CD4-positive, CD25-positive, alpha-beta regulatory T cell (primary cell): Measurements from ENCODE around the gene TFEB. TPM values are rescaled to one million over a fixed set of nuclear protein-coding genes. Genes with fewer than 3 reads are reported as not detected.
A peak's percentile ranks its signal among the peaks of the same experiment; 100 is the strongest.

Experiments
- ATAC-seq, 2 donors: fragments of 150-1000 bp; cut with Tn5 transposase; one replicate each; pipeline ENCODE4 v1.10.0; 2021; ENCODE audit warnings: low read depth in 2 of 2, moderate number of reproducible peaks in 2 of 2, moderate library complexity in 1 of 2
- DNase-seq, 3 donors: peaks; one replicate each; pipeline versions ENCODE4 v3.0.0 to v3.0.0-alpha.2; 2012 to 2022; ENCODE audit warnings: mixed read lengths in 1 of 3
- H3K27ac ChIP-seq: one replicate; pipeline ENCODE4 v1.7.0; 2013; ENCODE audit warnings: mild to moderate bottlenecking, low read length; ENCODE audit not compliant: insufficient read depth, poor library complexity, severe bottlenecking
- H3K27me3 ChIP-seq: one replicate; pipeline ENCODE4 v1.7.0; 2013; ENCODE audit warnings: low read length; ENCODE audit not compliant: control insufficient read depth, insufficient read depth
- H3K36me3 ChIP-seq: one replicate; pipeline ENCODE4 v1.7.0; 2013; ENCODE audit warnings: mild to moderate bottlenecking, low read length, moderate library complexity; ENCODE audit not compliant: control insufficient read depth, insufficient read depth
- H3K4me1 ChIP-seq: 2 replicates; pipeline ENCODE4 v1.7.0; 2013; ENCODE audit warnings: mild to moderate bottlenecking, low read length; ENCODE audit not compliant: insufficient read depth, control insufficient read depth, poor library complexity, severe bottlenecking
- H3K4me3 ChIP-seq: one replicate; pipeline ENCODE4 v1.7.0; 2013; ENCODE audit warnings: low read depth, mild to moderate bottlenecking, low read length, moderate library complexity
- H3K9me3 ChIP-seq, 2 experiments: 1 replicate in 1 of 2; 2 replicates in 1 of 2; pipeline ENCODE4 v1.7.0; 2013; ENCODE audit warnings: low read length in 2 of 2, mild to moderate bottlenecking in 1 of 2, moderate library complexity in 1 of 2; ENCODE audit not compliant: control insufficient read depth in 2 of 2
- H3K27ac Mint-ChIP-seq, 3 donors: one replicate each; pipeline ENCODE4 v1.8.0; 2020 to 2022; ENCODE audit warnings: mild to moderate bottlenecking in 3 of 3, mixed read lengths in 3 of 3, moderate library complexity in 2 of 3
- H3K27me3 Mint-ChIP-seq: one replicate; pipeline ENCODE4 v1.8.0; 2022; ENCODE audit warnings: mild to moderate bottlenecking, mixed read lengths
- H3K36me3 Mint-ChIP-seq: one replicate; pipeline ENCODE4 v1.8.0; 2020; ENCODE audit warnings: mixed read lengths
- H3K4me1 Mint-ChIP-seq, 4 donors: one replicate each; pipeline ENCODE4 v1.8.0; 2020 to 2022; ENCODE audit warnings: mixed read lengths in 4 of 4, mild to moderate bottlenecking in 1 of 4
- H3K4me3 Mint-ChIP-seq, 4 donors: one replicate each; pipeline ENCODE4 v1.8.0; 2020 to 2022; ENCODE audit warnings: mild to moderate bottlenecking in 4 of 4, mixed read lengths in 4 of 4, moderate library complexity in 3 of 4
- H3K9me3 Mint-ChIP-seq, 7 donors: one replicate each; pipeline ENCODE4 v1.8.0; 2020 to 2022; ENCODE audit warnings: mixed read lengths in 7 of 7, mild to moderate bottlenecking in 3 of 7, moderate library complexity in 2 of 7
- polyA plus RNA-seq, 4 donors: library from polyadenylated mRNA; unstranded; fragments of 300-500 nt; fragmentation: Illumina TruSeq; gene quantifications; one replicate each; pipeline ENCODE4 v1.2.3, GENCODE V29; 2021
- total RNA-seq: library from RNA; stranded (reverse); gene quantifications from one replicate; pipeline ENCODE4 v1.2.3, GENCODE V29; 2022

TFEB gene
- total and polyA plus RNA-seq, 5 donors from 2014 or later, result 8.0 to 26.7 (median 9.4) TPM

GRCh38 chr6:41657131-41658094 lies 78.0 kb downstream of the TFEB start:
- no peak overlapping the region for H3K27ac Mint-ChIP-seq
- H3K4me1 Mint-ChIP-seq, result no peaks in the 10 kb centered on the region
- no peaks in the 10 kb centered on the region for H3K36me3 Mint-ChIP-seq
- H3K9me3 Mint-ChIP-seq, result no peaks in the 10 kb centered on the region
- Histone ChIP-seq H3K9me3 (no peaks in the 10 kb centered on the region), H3K4me1 (no peaks in the 10 kb centered on the region), H3K4me3 (no peak overlapping the region), H3K27me3 (peaks cover 3% of the 10 kb centered on the region), H3K36me3 (no peaks in the 10 kb centered on the region), H3K27ac (no peak overlapping the region)
- H3K27me3 Mint-ChIP-seq, result peaks cover 16% of the 10 kb centered on the region
- no peak overlapping the region for H3K4me3 Mint-ChIP-seq
- no peak for DNase-seq
- ATAC-seq, result no peak

DNA sequence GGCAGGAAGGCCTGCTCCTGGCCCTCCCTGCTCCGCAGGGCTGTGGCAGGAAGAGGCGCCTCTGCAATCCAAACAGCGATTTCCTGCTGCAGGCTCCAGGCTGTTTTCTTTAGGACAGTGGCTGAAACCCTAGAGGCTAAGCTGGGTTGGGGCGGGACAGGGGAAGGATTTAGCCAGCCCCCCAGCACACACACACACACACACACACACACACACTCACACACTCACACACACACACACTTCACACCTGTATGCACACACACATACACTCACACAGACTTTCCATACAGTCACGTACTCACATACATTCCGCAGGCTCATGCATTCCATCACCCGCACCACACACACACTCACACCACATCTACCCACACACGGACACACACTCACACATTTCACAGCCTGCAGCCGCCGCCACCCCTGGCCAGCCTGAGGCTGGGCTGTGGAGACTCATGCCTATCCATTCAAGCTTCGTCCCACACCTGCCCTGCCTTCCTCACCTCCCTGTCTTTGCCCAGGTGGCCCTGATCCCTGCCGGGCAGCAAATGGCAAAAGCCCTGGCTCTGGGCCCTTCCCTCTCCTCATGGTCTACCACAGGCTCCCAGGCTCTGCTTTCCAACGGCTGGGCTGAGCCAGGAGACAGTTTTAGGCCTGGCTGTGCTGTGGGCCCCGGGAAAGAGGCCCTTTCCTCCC lies 79.3 kb downstream of the TFEB start:
- no peaks in the 10 kb centered on the region for H3K36me3 Mint-ChIP-seq
- peak overlapping the region in 1 of 3 donors; percentile 57 for H3K27ac Mint-ChIP-seq
- Histone ChIP-seq H3K27ac (no peak overlapping the region), H3K4me3 (no peak overlapping the region), H3K4me1 (no peaks in the 10 kb centered on the region), H3K9me3 (no peaks in the 10 kb centered on the region), H3K27me3 (no peaks in the 10 kb centered on the region), H3K36me3 (no peaks in the 10 kb centered on the region)
- no peak for DNase-seq
- H3K27me3 Mint-ChIP-seq, result peaks cover 5% of the 10 kb centered on the region
- ATAC-seq, result no peak
- H3K9me3 Mint-ChIP-seq, result peaks cover 0 to 2% (median 0%) of the 10 kb centered on the region in 7 donors
- no peaks in the 10 kb centered on the region for H3K4me1 Mint-ChIP-seq
- H3K4me3 Mint-ChIP-seq, result no peak overlapping the region

GRCh38 chr6:41655646-41656001 lies 79.8 kb downstream of the TFEB start:
- Mint-ChIP-seq H3K36me3 (no peaks in the 10 kb centered on the region), H3K27ac (no peak overlapping the region), H3K27me3 (peaks cover 5% of the 10 kb centered on the region), H3K4me3 (no peak overlapping the region), H3K9me3 (peaks cover 0 to 2% (median 0%) of the 10 kb centered on the region in 7 donors), H3K4me1 (no peaks in the 10 kb centered on the region)
- Histone ChIP-seq H3K27ac (no peak overlapping the region), H3K4me1 (no peaks in the 10 kb centered on the region), H3K36me3 (no peaks in the 10 kb centered on the region), H3K9me3 (no peaks in the 10 kb centered on the region), H3K4me3 (no peak overlapping the region), H3K27me3 (no peaks in the 10 kb centered on the region)
- peak in 1 of 2 donors; percentile 14 for ATAC-seq
- no peak for DNase-seq

GRCh38 chr6:41655176-41655575 lies 80.2 kb downstream of the TFEB start:
- no peaks in the 10 kb centered on the region for H3K36me3 ChIP-seq
- no peaks in the 10 kb centered on the region for H3K9me3 ChIP-seq
- Mint-ChIP-seq H3K4me1 (no peaks in the 10 kb centered on the region), H3K9me3 (peaks cover 0 to 2% (median 0%) of the 10 kb centered on the region in 7 donors), H3K27me3 (peaks cover 5% of the 10 kb centered on the region), H3K4me3 (no peak overlapping the region), H3K36me3 (no peaks in the 10 kb centered on the region), H3K27ac (no peak overlapping the region)
- no peak overlapping the region for H3K27ac ChIP-seq
- H3K4me1 ChIP-seq, result no peaks in the 10 kb centered on the region
- ATAC-seq, result no peak
- DNase-seq, result no peak
- H3K27me3 ChIP-seq, result no peaks in the 10 kb centered on the region
- no peak overlapping the region for H3K4me3 ChIP-seq

DNA sequence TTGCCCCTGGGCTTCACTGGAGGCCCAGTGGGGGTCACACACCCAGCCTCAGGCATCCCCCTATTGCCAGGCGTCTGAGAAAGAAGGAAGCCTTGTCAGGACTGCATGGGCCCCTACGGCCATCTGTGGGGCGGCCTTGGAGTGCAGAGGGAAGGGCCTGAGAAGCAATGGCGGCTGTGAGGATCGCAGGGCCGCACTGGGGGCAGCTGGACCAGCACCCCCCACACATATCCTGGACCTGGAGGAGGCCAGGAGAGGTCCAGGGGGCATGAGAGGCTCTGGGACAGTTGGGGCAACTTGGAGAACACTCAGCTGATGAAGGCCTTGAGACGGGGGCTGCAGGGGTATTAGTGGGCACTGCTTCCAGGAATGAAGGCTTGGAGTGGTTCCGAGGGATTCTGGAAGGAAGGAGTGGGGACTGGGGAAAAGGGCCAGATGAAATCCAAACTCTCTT lies 80.7 kb downstream of the TFEB start:
- no peak overlapping the region for H3K27ac Mint-ChIP-seq
- peaks cover 5% of the 10 kb centered on the region for H3K27me3 Mint-ChIP-seq
- Histone ChIP-seq H3K27ac (no peak overlapping the region), H3K9me3 (no peaks in the 10 kb centered on the region), H3K4me1 (no peaks in the 10 kb centered on the region), H3K4me3 (no peak overlapping the region), H3K27me3 (no peaks in the 10 kb centered on the region), H3K36me3 (no peaks in the 10 kb centered on the region)
- H3K4me1 Mint-ChIP-seq, result no peaks in the 10 kb centered on the region
- H3K36me3 Mint-ChIP-seq, result no peaks in the 10 kb centered on the region
- ATAC-seq (no peak), DNase-seq (no peak)
- H3K4me3 Mint-ChIP-seq, result no peak overlapping the region
- peaks cover 0 to 2% (median 0%) of the 10 kb centered on the region in 7 donors for H3K9me3 Mint-ChIP-seq

DNA sequence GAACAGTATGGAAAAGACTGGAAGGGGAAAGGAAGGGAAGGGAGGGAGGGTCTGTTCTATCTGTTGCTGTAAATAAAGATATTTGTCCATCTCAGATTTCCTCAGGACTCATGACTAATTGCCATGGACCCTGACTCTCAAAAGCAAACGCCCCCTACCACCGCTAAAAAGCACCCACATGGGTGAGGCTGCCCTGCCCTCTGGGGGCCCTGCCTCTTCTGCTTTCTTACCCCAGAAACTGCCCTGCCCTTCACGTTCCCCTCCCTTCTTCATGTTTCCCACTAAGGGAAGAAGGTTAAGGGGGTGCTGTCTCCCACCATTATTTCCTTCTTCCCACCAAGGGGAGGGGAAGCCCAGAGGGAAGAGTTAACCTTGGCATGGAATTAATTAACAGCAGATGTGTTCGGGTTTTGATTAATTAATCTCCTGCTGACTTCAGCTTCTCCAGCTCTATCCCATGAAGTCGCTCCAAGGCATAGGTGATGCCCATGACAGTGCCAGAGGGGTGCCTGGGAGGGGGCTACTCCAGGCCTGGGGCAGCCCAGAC lies 81.2 kb downstream of the TFEB start:
- H3K4me1 Mint-ChIP-seq, result no peaks in the 10 kb centered on the region
- H3K4me3 Mint-ChIP-seq, result no peak overlapping the region
- H3K4me1 ChIP-seq, result no peaks in the 10 kb centered on the region
- H3K27ac Mint-ChIP-seq, result no peak overlapping the region
- H3K4me3 ChIP-seq, result no peak overlapping the region
- no peaks in the 10 kb centered on the region for H3K27me3 ChIP-seq
- H3K27me3 Mint-ChIP-seq, result peaks cover 5% of the 10 kb centered on the region
- no peaks in the 10 kb centered on the region for H3K36me3 Mint-ChIP-seq
- no peaks in the 10 kb centered on the region for H3K36me3 ChIP-seq
- DNase-seq (no peak), ATAC-seq (no peak)
- H3K9me3 ChIP-seq, result no peaks in the 10 kb centered on the region
- peaks cover 0 to 2% (median 0%) of the 10 kb centered on the region in 7 donors for H3K9me3 Mint-ChIP-seq
- no peak overlapping the region for H3K27ac ChIP-seq

GRCh38 chr6:41653691-41654090 lies 81.7 kb downstream of the TFEB start:
- no peaks in the 10 kb centered on the region for H3K4me1 ChIP-seq
- H3K4me3 Mint-ChIP-seq, result no peak overlapping the region
- H3K9me3 ChIP-seq, result no peaks in the 10 kb centered on the region
- H3K27ac Mint-ChIP-seq, result no peak overlapping the region
- no peak overlapping the region for H3K27ac ChIP-seq
- H3K4me3 ChIP-seq, result no peak overlapping the region
- H3K9me3 Mint-ChIP-seq, result peaks cover 0 to 2% (median 0%) of the 10 kb centered on the region in 7 donors
- H3K4me1 Mint-ChIP-seq, result no peaks in the 10 kb centered on the region
- DNase-seq (no peak), ATAC-seq (no peak)
- no peaks in the 10 kb centered on the region for H3K27me3 ChIP-seq
- peaks cover 5% of the 10 kb centered on the region for H3K27me3 Mint-ChIP-seq
- H3K36me3 Mint-ChIP-seq, result no peaks in the 10 kb centered on the region
- no peaks in the 10 kb centered on the region for H3K36me3 ChIP-seq
